CD4-positive, alpha-beta T cell (primary cell): Measurements from ENCODE around the gene FARP1. TPM values are rescaled to one million over a fixed set of nuclear protein-coding genes. Genes with fewer than 3 reads are reported as not detected.
"Not testable (repeated sequence)": the region's sequence is repeated elsewhere in the genome, so short reads cannot be mapped to it uniquely, and the experiment has no call there.

Source experiments
- ATAC-seq: fragments of 200-7000 bp; cut with Tn5 transposase; one replicate; pipeline ENCODE4 v1.10.0; 2022; ENCODE audit warnings: mild to moderate bottlenecking; ENCODE audit not compliant: poor library complexity
- CTCF ChIA-PET: fragments of 350-600 bp; sonication (Branson Sonifier 250); formaldehyde crosslinking; loops from one replicate; lab custom pipeline; 2021; ENCODE audit warnings: antibody characterized with exemption, inconsistent platforms; lab: Charles Lee
- POLR2A ChIA-PET: fragments of 350-600 bp; sonication (Branson Sonifier 250); formaldehyde crosslinking; loops from one replicate; lab custom pipeline; 2021; ENCODE audit warnings: antibody characterized with exemption, inconsistent platforms; lab: Charles Lee
- DNase-seq, 14 experiments: peaks; one replicate each; pipeline ENCODE4 v3.0.0-alpha.2; 2013 to 2020; ENCODE audit warnings: mixed read lengths in 2 of 14
- H3K27ac ChIP-seq, 2 donors: one replicate each; pipeline versions ENCODE4 v1.5.1 to v1.7.0; 2013; ENCODE audit warnings: low read length in 2 of 2, low read depth in 1 of 2, mild to moderate bottlenecking in 1 of 2
- H3K27me3 ChIP-seq, 2 experiments: 1 replicate in 1 of 2; 2 replicates in 1 of 2; pipeline versions ENCODE4 v1.6.1 to v1.7.0; 2013; ENCODE audit warnings: low read length in 2 of 2, control low read depth in 1 of 2, mild to moderate bottlenecking in 1 of 2, moderate library complexity in 1 of 2; ENCODE audit not compliant: insufficient read depth in 2 of 2, control insufficient read depth in 1 of 2
- H3K36me3 ChIP-seq: one replicate; pipeline ENCODE4 v1.6.1; 2013; ENCODE audit warnings: low read length, control low read depth; ENCODE audit not compliant: insufficient read depth
- H3K4me1 ChIP-seq: one replicate; pipeline ENCODE4 v1.6.1; 2013; ENCODE audit warnings: low read length, control low read depth; ENCODE audit not compliant: insufficient read depth
- H3K4me3 ChIP-seq: one replicate; pipeline ENCODE4 v1.5.1; 2013; ENCODE audit warnings: mild to moderate bottlenecking, low read length, moderate library complexity
- H3K9me3 ChIP-seq, 2 experiments: 1 replicate in 1 of 2; 2 replicates in 1 of 2; pipeline versions ENCODE4 v1.6.1 to v1.7.0; 2013; ENCODE audit warnings: low read length in 2 of 2, mild to moderate bottlenecking in 2 of 2, control low read depth in 1 of 2, moderate library complexity in 1 of 2; ENCODE audit not compliant: control insufficient read depth in 1 of 2, insufficient read depth in 1 of 2
- H3K27ac Mint-ChIP-seq: one replicate; pipeline ENCODE4 v1.8.0; 2020; ENCODE audit warnings: mixed read lengths
- H3K27me3 Mint-ChIP-seq: one replicate; pipeline ENCODE4 v1.8.0; 2021; ENCODE audit warnings: mixed read lengths
- H3K36me3 Mint-ChIP-seq: one replicate; pipeline ENCODE4 v1.8.0; 2021; ENCODE audit warnings: low read depth, mixed read lengths
- H3K4me1 Mint-ChIP-seq: one replicate; pipeline ENCODE4 v1.8.0; 2021; ENCODE audit warnings: low read depth, mixed read lengths
- H3K4me3 Mint-ChIP-seq: one replicate; pipeline ENCODE4 v1.8.0; 2020; ENCODE audit warnings: mild to moderate bottlenecking, mixed read lengths
- H3K9me3 Mint-ChIP-seq: one replicate; pipeline ENCODE4 v1.8.0; 2020; ENCODE audit warnings: mixed read lengths
- intact Hi-C, 2 experiments: fragments of 100-400 bp; cut with DNase I in 1 of 2; cut with micrococcal nuclease in 1 of 2; formaldehyde crosslinking; loops; one replicate each; pipeline versions ENCODE4 v1.15.1 to v1.9.0; 2023 to 2025; cut with DNase I, micrococcal nuclease
- total RNA-seq, 174 experiments: library from RNA in 2 of 174; stranded (reverse) in 2 of 174; gene quantifications; one replicate each; pipeline ENCODE4 v1.2.3 and lab custom pipeline; 2021 to 2026
- TF ChIP-seq, protein P1 (sequence below): fragments of 200-600 bp; IDR thresholded peaks from one replicate; pipeline ENCODE4 v1.8.0; 2022; ENCODE audit warnings: antibody characterized with exemption, mild to moderate bottlenecking

Gene FARP1
- total RNA-seq, 2 experiments from 2014 or later = 0.30 TPM; not detected in 1

DNA sequence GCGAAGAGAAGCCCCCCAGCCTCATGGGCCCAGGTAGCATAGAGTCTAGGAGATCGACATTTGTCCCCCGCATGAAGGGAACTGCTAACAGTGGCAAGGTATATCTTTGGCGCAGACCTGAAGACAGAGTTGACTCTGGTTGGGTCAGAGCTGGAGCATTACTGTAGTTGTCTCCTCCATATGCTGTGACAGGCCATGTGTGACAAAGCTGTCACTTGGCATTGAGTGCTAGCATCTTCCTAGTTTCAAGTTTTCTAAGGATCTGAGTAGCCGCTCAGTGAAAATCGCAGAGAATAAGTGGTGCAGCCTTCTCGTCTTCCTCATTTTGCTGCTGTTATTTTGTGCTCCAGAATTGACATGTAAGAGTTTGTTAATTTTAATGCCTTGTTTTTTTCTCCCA lies 223.5 kb downstream of the FARP1 start:
- Histone ChIP-seq H3K4me1 (no peaks in the 10 kb centered on the region), H3K27me3 (no peaks in the 10 kb centered on the region), H3K36me3 (no peaks in the 10 kb centered on the region), H3K9me3 (no peaks in the 10 kb centered on the region), H3K27ac (no peak overlapping the region), H3K4me3 (no peak overlapping the region)
- ChIA-PET CTCF (no interaction called here), POLR2A (no interaction called here)
- Mint-ChIP-seq H3K4me1 (no peaks in the 10 kb centered on the region), H3K36me3 (no peaks in the 10 kb centered on the region), H3K4me3 (no peak overlapping the region), H3K27ac (no peak overlapping the region), H3K9me3 (no peaks in the 10 kb centered on the region), H3K27me3 (peaks cover 32% of the 10 kb centered on the region)
- ATAC-seq = no peak
- TF ChIP-seq, protein P1, sequence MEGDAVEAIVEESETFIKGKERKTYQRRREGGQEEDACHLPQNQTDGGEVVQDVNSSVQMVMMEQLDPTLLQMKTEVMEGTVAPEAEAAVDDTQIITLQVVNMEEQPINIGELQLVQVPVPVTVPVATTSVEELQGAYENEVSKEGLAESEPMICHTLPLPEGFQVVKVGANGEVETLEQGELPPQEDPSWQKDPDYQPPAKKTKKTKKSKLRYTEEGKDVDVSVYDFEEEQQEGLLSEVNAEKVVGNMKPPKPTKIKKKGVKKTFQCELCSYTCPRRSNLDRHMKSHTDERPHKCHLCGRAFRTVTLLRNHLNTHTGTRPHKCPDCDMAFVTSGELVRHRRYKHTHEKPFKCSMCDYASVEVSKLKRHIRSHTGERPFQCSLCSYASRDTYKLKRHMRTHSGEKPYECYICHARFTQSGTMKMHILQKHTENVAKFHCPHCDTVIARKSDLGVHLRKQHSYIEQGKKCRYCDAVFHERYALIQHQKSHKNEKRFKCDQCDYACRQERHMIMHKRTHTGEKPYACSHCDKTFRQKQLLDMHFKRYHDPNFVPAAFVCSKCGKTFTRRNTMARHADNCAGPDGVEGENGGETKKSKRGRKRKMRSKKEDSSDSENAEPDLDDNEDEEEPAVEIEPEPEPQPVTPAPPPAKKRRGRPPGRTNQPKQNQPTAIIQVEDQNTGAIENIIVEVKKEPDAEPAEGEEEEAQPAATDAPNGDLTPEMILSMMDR = no peak
- intact Hi-C loops = no loop called here
- no peak for DNase-seq

DNA sequence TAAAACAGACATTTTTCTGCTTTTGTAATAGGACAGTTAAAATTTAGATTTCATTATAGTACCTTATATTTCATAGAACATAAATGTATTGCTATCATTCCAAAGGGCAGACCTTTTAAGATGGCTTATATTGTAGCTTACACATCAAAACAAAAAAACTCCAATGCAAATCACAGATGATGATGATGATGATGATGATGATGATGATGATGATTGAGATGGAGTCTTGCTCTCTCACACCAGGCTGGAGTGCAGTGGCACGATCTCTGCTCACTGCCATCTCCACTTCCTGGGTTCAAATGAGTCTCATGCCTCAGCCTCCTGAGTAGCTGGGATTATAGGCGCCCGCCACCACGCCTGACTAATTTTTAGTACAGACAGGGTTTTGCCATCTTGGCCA lies 224.1 kb downstream of the FARP1 start:
- CTCF ChIA-PET = no interaction called here
- no peak for ATAC-seq

DNA sequence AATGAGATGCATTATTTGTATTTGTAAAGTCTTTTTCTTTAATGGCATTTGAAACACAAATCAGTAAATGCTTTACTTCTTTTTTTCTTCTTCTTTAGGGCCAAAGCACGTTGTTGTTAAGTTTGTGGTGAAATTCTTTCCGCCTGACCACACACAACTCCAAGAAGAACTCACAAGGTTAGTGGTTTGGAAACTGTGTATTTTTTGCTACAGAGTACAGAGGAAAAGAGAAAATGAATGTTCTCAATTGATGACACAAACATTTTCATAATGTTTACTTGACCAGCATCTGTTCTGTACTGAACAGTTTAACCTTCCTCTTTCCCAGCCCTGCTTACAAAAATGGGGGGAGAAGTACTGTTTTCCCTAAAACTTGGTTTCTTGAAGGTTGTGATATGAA lies 225.1 kb downstream of the FARP1 start:
- ATAC-seq (no peak), DNase-seq (no peak)
- Mint-ChIP-seq H3K27ac (no peak overlapping the region), H3K27me3 (peaks cover 28% of the 10 kb centered on the region), H3K9me3 (no peaks in the 10 kb centered on the region), H3K4me1 (no peaks in the 10 kb centered on the region), H3K36me3 (no peaks in the 10 kb centered on the region), H3K4me3 (no peak overlapping the region)
- POLR2A ChIA-PET = no interaction called here
- CTCF ChIA-PET = interaction anchor here (0.7 kb wide), 1 partner anchor 336 kb away, joined by 3 read pairs; no protein-coding TSS in a partner anchor
- no peaks in the 10 kb centered on the region for H3K27me3 ChIP-seq
- TF ChIP-seq, protein P1 = no peak
- H3K4me3 ChIP-seq = no peak overlapping the region
- H3K4me1 ChIP-seq = no peaks in the 10 kb centered on the region
- intact Hi-C loops = no loop called here
- no peak overlapping the region for H3K27ac ChIP-seq
- H3K36me3 ChIP-seq = no peaks in the 10 kb centered on the region
- no peaks in the 10 kb centered on the region for H3K9me3 ChIP-seq

More for the DNA sequence above, 224.1 kb downstream of the FARP1 start:
- TF ChIP-seq, protein P1 = no peak
- H3K27ac ChIP-seq = no peak overlapping the region
- H3K36me3 ChIP-seq = no peaks in the 10 kb centered on the region
- no peak overlapping the region for H3K4me3 ChIP-seq
- POLR2A ChIA-PET = no interaction called here
- no peaks in the 10 kb centered on the region for H3K9me3 ChIP-seq
- Mint-ChIP-seq H3K36me3 (no peaks in the 10 kb centered on the region), H3K27ac (no peak overlapping the region), H3K9me3 (no peaks in the 10 kb centered on the region), H3K27me3 (peaks cover 32% of the 10 kb centered on the region), H3K4me1 (no peaks in the 10 kb centered on the region), H3K4me3 (no peak overlapping the region)
- DNase-seq = no peak
- intact Hi-C loops = no loop called here
- H3K27me3 ChIP-seq = no peaks in the 10 kb centered on the region
- H3K4me1 ChIP-seq = no peaks in the 10 kb centered on the region

DNA sequence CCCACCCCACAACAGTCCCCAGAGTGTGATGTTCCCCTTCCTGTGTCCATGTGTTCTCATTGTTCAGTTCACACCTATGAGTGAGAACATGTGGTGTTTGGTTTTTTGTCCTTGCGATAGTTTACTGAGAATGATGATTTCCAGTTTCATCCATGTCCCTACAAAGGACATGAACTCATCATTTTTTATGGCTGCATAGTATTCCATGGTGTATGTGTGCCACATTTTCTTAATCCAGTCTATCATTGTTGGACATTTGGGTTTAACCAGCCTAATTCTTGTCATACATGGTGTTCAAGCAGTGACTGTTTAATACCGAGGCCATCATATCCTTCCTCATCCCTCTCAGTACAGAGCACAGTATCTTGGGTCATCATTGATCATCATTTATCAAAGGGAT lies 226.6 kb downstream of the FARP1 start:
- H3K27me3 ChIP-seq, H3K27ac ChIP-seq, CTCF ChIA-PET, H3K9me3 ChIP-seq, H3K4me1 ChIP-seq, H3K36me3 ChIP-seq, DNase-seq, intact Hi-C loops, H3K4me3 ChIP-seq, H3K36me3 Mint-ChIP-seq, ATAC-seq, H3K4me1 Mint-ChIP-seq, POLR2A ChIA-PET, H3K9me3 Mint-ChIP-seq, H3K4me3 Mint-ChIP-seq, H3K27ac Mint-ChIP-seq: not testable (repeated sequence)
- peaks cover 25% of the 10 kb centered on the region for H3K27me3 Mint-ChIP-seq
